Liver (tissue), 9 donors: ENCODE results near the gene C3orf70. TPM values are rescaled to one million over a fixed set of nuclear protein-coding genes. Genes with fewer than 3 reads are reported as not detected.

Experiments
- DNase-seq: peaks from one replicate; pipeline ENCODE4 v3.0.0-alpha.2; 2017; ENCODE audit warnings: low spot score
- H3K27ac ChIP-seq, 2 donors: one replicate each; pipeline ENCODE4 v1.7.0; 2013; ENCODE audit warnings: inconsistent platforms in 2 of 2, low read length in 2 of 2, control low read depth in 1 of 2, low read depth in 1 of 2, mild to moderate bottlenecking in 1 of 2
- H3K27me3 ChIP-seq, 4 donors: one replicate each; pipeline versions ENCODE4 v1.6.1 to v1.7.0; 2013; ENCODE audit warnings: low read length in 3 of 4, inconsistent platforms in 1 of 4, mild to moderate bottlenecking in 1 of 4, moderate library complexity in 1 of 4; ENCODE audit not compliant: control insufficient read depth in 4 of 4, insufficient read depth in 4 of 4
- H3K36me3 ChIP-seq, 4 donors: one replicate each; pipeline versions ENCODE4 v1.6.1 to v1.7.0; 2013; ENCODE audit warnings: low read length in 3 of 4, mild to moderate bottlenecking in 3 of 4, low read depth in 1 of 4, moderate library complexity in 1 of 4; ENCODE audit not compliant: control insufficient read depth in 4 of 4, insufficient read depth in 3 of 4
- H3K4me1 ChIP-seq, 4 donors: one replicate each; pipeline versions ENCODE4 v1.6.1 to v1.7.0; 2013; ENCODE audit warnings: low read length in 3 of 4, mild to moderate bottlenecking in 3 of 4, moderate library complexity in 1 of 4; ENCODE audit not compliant: control insufficient read depth in 4 of 4, insufficient read depth in 4 of 4
- H3K4me3 ChIP-seq, 3 donors: one replicate each; pipeline versions ENCODE4 v1.6.1 to v1.7.0; 2013; ENCODE audit warnings: low read length in 3 of 3, control low read depth in 1 of 3, low read depth in 1 of 3, mild to moderate bottlenecking in 1 of 3
- H3K9ac ChIP-seq, 2 donors: one replicate each; pipeline ENCODE4 v1.7.0; 2013; ENCODE audit warnings: low read length in 2 of 2, mild to moderate bottlenecking in 2 of 2, moderate library complexity in 2 of 2, control low read depth in 1 of 2, low read depth in 1 of 2
- H3K9me3 ChIP-seq, 4 donors: one replicate each; pipeline versions ENCODE4 v1.6.1 to v1.7.0; 2013; ENCODE audit warnings: low read length in 3 of 4; ENCODE audit not compliant: control insufficient read depth in 4 of 4
- FOXA1 ChIP-seq: IDR thresholded peaks from 2 replicates; pipeline ENCODE4 v1.6.1; 2016; ENCODE audit warnings: antibody characterized with exemption
- FOXA2 ChIP-seq: IDR thresholded peaks from 2 replicates; pipeline ENCODE4 v1.6.1; 2016; ENCODE audit warnings: antibody characterized with exemption
- GABPA ChIP-seq, 2 donors: IDR thresholded peaks in 1 of 2; conservative IDR thresholded peaks in 1 of 2; 2 replicates each; pipeline ENCODE4 v1.6.1; 2016; ENCODE audit warnings: antibody characterized with exemption in 2 of 2, mild to moderate bottlenecking in 1 of 2, moderate library complexity in 1 of 2
- HNF4A ChIP-seq, 2 donors: conservative IDR thresholded peaks; 2 replicates each; pipeline ENCODE4 v1.6.1; 2016; ENCODE audit warnings: antibody characterized with exemption in 2 of 2, mild to moderate bottlenecking in 2 of 2
- HNF4G ChIP-seq: IDR thresholded peaks from 2 replicates; pipeline ENCODE4 v1.6.1; 2016; ENCODE audit warnings: antibody characterized with exemption
- JUND ChIP-seq, 2 donors: IDR thresholded peaks; 2 replicates each; pipeline ENCODE4 v1.6.1; 2016; ENCODE audit warnings: antibody characterized with exemption in 2 of 2
- NR2F2 ChIP-seq: IDR thresholded peaks from 2 replicates; pipeline ENCODE4 v1.6.1; 2016; ENCODE audit warnings: antibody characterized with exemption
- RAD21 ChIP-seq, 2 donors: IDR thresholded peaks; 2 replicates each; pipeline ENCODE4 v1.6.1; 2016; ENCODE audit warnings: antibody characterized with exemption in 2 of 2, mild to moderate bottlenecking in 2 of 2
- RXRA ChIP-seq, 2 donors: IDR thresholded peaks; 2 replicates each; pipeline ENCODE4 v1.6.1; 2017 to 2018; ENCODE audit warnings: antibody characterized with exemption in 2 of 2, mild to moderate bottlenecking in 1 of 2
- SP1 ChIP-seq: IDR thresholded peaks from 2 replicates; pipeline ENCODE4 v1.6.1; 2018; ENCODE audit warnings: antibody characterized with exemption, mild to moderate bottlenecking
- TAF1 ChIP-seq: conservative IDR thresholded peaks from 2 replicates; pipeline ENCODE4 v1.6.1; 2016; ENCODE audit warnings: antibody characterized with exemption, mild to moderate bottlenecking
- YY1 ChIP-seq: IDR thresholded peaks from 2 replicates; pipeline ENCODE4 v1.6.1; 2016; ENCODE audit warnings: antibody characterized with exemption, mild to moderate bottlenecking
- WGBS: extraction: QIAGEN DNeasy Blood & Tissue Kit; methylation state at CpG from one replicate; pipeline ENCODE4 v1.1.7; 2013; 5-methylcytosine and 5-hydroxymethylcytosine counted together
- polyA plus RNA-seq, 2 donors: library from polyadenylated mRNA; stranded (reverse) in 1 of 2; unstranded in 1 of 2; fragments of 200-250 nt in 1 of 2; fragments of >200 nt in 1 of 2; fragmentation: Nextera tagmentation in 1 of 2; extraction: Ambion mirVana in 1 of 2; gene quantifications; one replicate each; pipeline versions ENCODE4 v1.2.1 to v1.2.3, GENCODE V29; 2013 to 2015
- total RNA-seq, 2 donors: library from RNA; depleted of rRNA; stranded (reverse); fragments of >200 nt; gene quantifications; one replicate each; pipeline ENCODE4 v1.2.3, GENCODE V29; 2014
- TF ChIP-seq, protein P1 (sequence below): IDR thresholded peaks from 2 replicates; pipeline ENCODE4 v1.6.1; 2016; ENCODE audit warnings: antibody characterized with exemption
- TF ChIP-seq, protein P2 (sequence below): fragments of 150-350 bp; IDR thresholded peaks from 2 replicates; pipeline ENCODE4 v1.5.1; 2017; ENCODE audit warnings: improper control_type of control experiment, low read depth, low read length; ENCODE audit not compliant: missing input control
- TF ChIP-seq, protein P3 (sequence below): IDR thresholded peaks from 2 replicates; pipeline ENCODE4 v1.6.1; 2016; ENCODE audit warnings: antibody characterized with exemption
- TF ChIP-seq, protein P4 (sequence below): IDR thresholded peaks from 2 replicates; pipeline ENCODE4 v1.6.1; 2016; ENCODE audit warnings: antibody characterized with exemption, mild to moderate bottlenecking
- donor health status: healthy.
- donor health status: healthy.
- donor health status: healthy.
- donor health status: healthy.
- donor health status: healthy.

C3orf70 gene
- total and polyA plus RNA-seq, 4 donors = 0.15 to 0.79 (median 0.41) TPM

DNA sequence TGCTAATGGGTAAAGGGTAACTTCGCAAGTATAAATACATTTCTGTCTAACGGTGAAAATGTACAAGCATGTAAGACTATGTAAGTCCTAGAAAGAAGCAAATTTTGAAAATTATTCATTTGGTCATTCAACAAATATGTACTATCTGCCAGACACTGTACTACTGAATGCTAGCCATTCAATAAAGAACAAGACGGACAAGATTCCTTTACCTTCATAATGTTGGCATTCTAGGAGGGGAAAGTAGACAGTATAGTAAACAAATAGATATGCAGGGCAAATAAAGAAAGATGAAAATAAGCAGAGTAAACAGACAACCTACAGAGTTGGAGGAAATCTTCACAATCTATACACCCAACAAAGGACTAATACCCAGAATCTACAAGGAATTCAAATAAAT is 32.7 kb downstream of the C3orf70 start:
- TF ChIP-seq YY1 (no peak), FOXA1 (no peak), HNF4A (conservative IDR thresholded peaks at IDR 0.05) (no peak), HNF4G (no peak), SP1 (no peak), GABPA (IDR thresholded peaks at IDR 0.05 in 1 of 2, conservative IDR thresholded peaks at IDR 0.05 in 1 of 2) (no peak), FOXA2 (no peak), RAD21 (IDR thresholded peaks at IDR 0.05) (no peak), NR2F2 (no peak), RXRA (IDR thresholded peaks at IDR 0.05) (no peak), TAF1 (no peak), JUND (IDR thresholded peaks at IDR 0.05) (no peak)
- TF ChIP-seq, protein P1, sequence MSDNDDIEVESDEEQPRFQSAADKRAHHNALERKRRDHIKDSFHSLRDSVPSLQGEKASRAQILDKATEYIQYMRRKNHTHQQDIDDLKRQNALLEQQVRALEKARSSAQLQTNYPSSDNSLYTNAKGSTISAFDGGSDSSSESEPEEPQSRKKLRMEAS = no peak
- TF ChIP-seq, protein P2, sequence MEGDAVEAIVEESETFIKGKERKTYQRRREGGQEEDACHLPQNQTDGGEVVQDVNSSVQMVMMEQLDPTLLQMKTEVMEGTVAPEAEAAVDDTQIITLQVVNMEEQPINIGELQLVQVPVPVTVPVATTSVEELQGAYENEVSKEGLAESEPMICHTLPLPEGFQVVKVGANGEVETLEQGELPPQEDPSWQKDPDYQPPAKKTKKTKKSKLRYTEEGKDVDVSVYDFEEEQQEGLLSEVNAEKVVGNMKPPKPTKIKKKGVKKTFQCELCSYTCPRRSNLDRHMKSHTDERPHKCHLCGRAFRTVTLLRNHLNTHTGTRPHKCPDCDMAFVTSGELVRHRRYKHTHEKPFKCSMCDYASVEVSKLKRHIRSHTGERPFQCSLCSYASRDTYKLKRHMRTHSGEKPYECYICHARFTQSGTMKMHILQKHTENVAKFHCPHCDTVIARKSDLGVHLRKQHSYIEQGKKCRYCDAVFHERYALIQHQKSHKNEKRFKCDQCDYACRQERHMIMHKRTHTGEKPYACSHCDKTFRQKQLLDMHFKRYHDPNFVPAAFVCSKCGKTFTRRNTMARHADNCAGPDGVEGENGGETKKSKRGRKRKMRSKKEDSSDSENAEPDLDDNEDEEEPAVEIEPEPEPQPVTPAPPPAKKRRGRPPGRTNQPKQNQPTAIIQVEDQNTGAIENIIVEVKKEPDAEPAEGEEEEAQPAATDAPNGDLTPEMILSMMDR = no peak
- TF ChIP-seq, protein P3, sequence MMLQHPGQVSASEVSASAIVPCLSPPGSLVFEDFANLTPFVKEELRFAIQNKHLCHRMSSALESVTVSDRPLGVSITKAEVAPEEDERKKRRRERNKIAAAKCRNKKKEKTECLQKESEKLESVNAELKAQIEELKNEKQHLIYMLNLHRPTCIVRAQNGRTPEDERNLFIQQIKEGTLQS = no peak
- TF ChIP-seq, protein P4, sequence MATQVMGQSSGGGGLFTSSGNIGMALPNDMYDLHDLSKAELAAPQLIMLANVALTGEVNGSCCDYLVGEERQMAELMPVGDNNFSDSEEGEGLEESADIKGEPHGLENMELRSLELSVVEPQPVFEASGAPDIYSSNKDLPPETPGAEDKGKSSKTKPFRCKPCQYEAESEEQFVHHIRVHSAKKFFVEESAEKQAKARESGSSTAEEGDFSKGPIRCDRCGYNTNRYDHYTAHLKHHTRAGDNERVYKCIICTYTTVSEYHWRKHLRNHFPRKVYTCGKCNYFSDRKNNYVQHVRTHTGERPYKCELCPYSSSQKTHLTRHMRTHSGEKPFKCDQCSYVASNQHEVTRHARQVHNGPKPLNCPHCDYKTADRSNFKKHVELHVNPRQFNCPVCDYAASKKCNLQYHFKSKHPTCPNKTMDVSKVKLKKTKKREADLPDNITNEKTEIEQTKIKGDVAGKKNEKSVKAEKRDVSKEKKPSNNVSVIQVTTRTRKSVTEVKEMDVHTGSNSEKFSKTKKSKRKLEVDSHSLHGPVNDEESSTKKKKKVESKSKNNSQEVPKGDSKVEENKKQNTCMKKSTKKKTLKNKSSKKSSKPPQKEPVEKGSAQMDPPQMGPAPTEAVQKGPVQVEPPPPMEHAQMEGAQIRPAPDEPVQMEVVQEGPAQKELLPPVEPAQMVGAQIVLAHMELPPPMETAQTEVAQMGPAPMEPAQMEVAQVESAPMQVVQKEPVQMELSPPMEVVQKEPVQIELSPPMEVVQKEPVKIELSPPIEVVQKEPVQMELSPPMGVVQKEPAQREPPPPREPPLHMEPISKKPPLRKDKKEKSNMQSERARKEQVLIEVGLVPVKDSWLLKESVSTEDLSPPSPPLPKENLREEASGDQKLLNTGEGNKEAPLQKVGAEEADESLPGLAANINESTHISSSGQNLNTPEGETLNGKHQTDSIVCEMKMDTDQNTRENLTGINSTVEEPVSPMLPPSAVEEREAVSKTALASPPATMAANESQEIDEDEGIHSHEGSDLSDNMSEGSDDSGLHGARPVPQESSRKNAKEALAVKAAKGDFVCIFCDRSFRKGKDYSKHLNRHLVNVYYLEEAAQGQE = no peak
- Histone ChIP-seq H3K4me1 (no peaks in the 10 kb centered on the region), H3K36me3 (no peaks in the 10 kb centered on the region), H3K27me3 (peaks cover 0 to 2% (median 0%) of the 10 kb centered on the region in 4 donors), H3K9ac (no peak overlapping the region), H3K27ac (no peak overlapping the region), H3K4me3 (no peak overlapping the region), H3K9me3 (no peaks in the 10 kb centered on the region)
- WGBS = 95% methylated on average over 3 of the region's 3 CpGs
- DNase-seq = no peak

DNA sequence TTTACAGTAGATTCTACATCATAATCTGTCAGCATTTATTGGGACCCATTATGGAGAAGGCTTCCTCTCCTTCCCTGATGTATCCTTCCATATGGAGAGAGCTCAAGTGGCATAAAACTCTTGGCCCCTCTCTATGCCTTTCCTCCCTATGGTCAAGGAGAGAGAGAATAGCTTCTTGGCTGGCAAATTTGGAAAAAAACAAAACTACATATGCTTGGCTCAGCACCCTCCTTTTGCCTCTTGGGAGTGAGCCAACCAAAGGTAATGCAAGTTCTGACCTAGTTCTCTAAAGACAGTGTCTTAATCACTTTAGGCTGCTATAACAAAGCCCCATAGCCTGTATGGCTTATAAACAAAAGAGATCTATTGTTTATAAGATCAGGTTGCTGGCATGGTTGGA is 37.5 kb downstream of the C3orf70 start:
- TF ChIP-seq HNF4A (conservative IDR thresholded peaks at IDR 0.05) (no peak), YY1 (no peak), RXRA (IDR thresholded peaks at IDR 0.05) (no peak)
- TF ChIP-seq, protein P4 = no peak
- no peak for DNase-seq
- Histone ChIP-seq H3K9me3 (no peaks in the 10 kb centered on the region), H3K4me3 (no peak overlapping the region), H3K27me3 (peaks cover 0 to 2% (median 0%) of the 10 kb centered on the region in 4 donors), H3K27ac (no peak overlapping the region), H3K4me1 (no peaks in the 10 kb centered on the region), H3K9ac (no peak overlapping the region), H3K36me3 (no peaks in the 10 kb centered on the region)
